Right lobe of liver (tissue), 6 donors: ENCODE data around the gene MAST4. TPM values are rescaled to one million over a fixed set of nuclear protein-coding genes. Genes with fewer than 3 reads are reported as not detected.

Experiments used
- ATAC-seq, 4 donors: fragments of 200-7000 bp; cut with Tn5 transposase; one replicate each; pipeline ENCODE4 v1.9.1; 2020; ENCODE audit warnings: mild to moderate bottlenecking in 4 of 4, moderate library complexity in 4 of 4
- DNase-seq, 3 donors: peaks; one replicate each; pipeline ENCODE4 v3.0.0-alpha.2; 2020
- H3K27ac ChIP-seq, 3 donors: fragments of 200-600 bp; one replicate each; pipeline ENCODE4 v1.8.0; 2022
- H3K27me3 ChIP-seq, 2 donors: fragments of 200-600 bp; one replicate each; pipeline ENCODE4 v1.8.0; 2022
- H3K36me3 ChIP-seq, 4 donors: fragments of 200-600 bp; sonication (generic) in 1 of 4; one replicate each; pipeline versions ENCODE4 v1.5.1 to v1.8.0; 2017 to 2022; ENCODE audit warnings: control low read depth in 1 of 4
- H3K4me1 ChIP-seq, 4 donors: fragments of 200-600 bp; sonication (generic) in 1 of 4; one replicate each; pipeline versions ENCODE4 v1.5.1 to v1.8.0; 2017 to 2022; ENCODE audit warnings: control low read depth in 1 of 4
- H3K4me3 ChIP-seq, 3 donors: fragments of 200-600 bp; one replicate each; pipeline ENCODE4 v1.8.0; 2022
- H3K9me3 ChIP-seq, 4 donors: fragments of 200-600 bp; sonication (generic) in 1 of 4; one replicate each; pipeline versions ENCODE4 v1.5.1 to v1.8.0; 2017 to 2022; ENCODE audit warnings: control low read depth in 1 of 4
- CTCF ChIP-seq, 4 donors: fragments of 200-600 bp in 3 of 4; fragments of 450-650 bp in 1 of 4; IDR thresholded peaks; one replicate each; pipeline versions ENCODE4 v1.5.1 to v1.8.0; 2016 to 2022; ENCODE audit warnings: antibody characterized with exemption in 4 of 4, mild to moderate bottlenecking in 2 of 4
- POLR2A ChIP-seq: fragments of 450-650 bp; IDR thresholded peaks from one replicate; pipeline ENCODE4 v1.6.1; 2017; ENCODE audit warnings: antibody characterized with exemption, mild to moderate bottlenecking
- WGBS: methylation state at CpG from one replicate; pipeline ENCODE4 v1.1.6; 2018; ENCODE audit warnings: low coverage, low lambda C conversion rate; ENCODE audit not compliant: insufficient coverage; ENCODE audit errors: missing lambda C conversion rate; 5-methylcytosine and 5-hydroxymethylcytosine counted together
- intact Hi-C, 2 donors: fragments of 100-400 bp; cut with DNase I; formaldehyde crosslinking; loops; one replicate each; pipeline versions ENCODE4 v1.11.2 to v1.14.1; 2022
- total RNA-seq, 6 experiments: library from RNA; depleted of rRNA in 2 of 6; stranded (reverse); fragments of >200 nt in 2 of 6; fragmentation: NEBNext Ultra II Directional in 3 of 6; extraction: Animal tissue kit (Norgen Biotek cat#: 25700) in 3 of 6; gene quantifications; one replicate each; pipeline versions ENCODE4 v1.1.0 to v1.2.4, GENCODE V29; 2016 to 2023
- donor health status: DM: no; HTN: yes; CAD: no.
- donor health status: DM: no; HTN: no; CAD: no.
- donor health status: DM: no; HTN: no; CAD: no.
- donor health status: DM: no; HTN: yes; CAD: no.
- donor health status: DM: no; HTN: yes; CAD: no.

MAST4 gene
- total RNA-seq, 6 experiments from 2014 or later, result 9.4 to 23.5 (median 13.9) TPM

GRCh38 chr5:66606713-66607112 lies 10.5 kb downstream of the MAST4 start:
- 78% methylated on average over 2 of the region's 2 CpGs for WGBS
- Histone ChIP-seq H3K9me3 (no peaks in the 10 kb centered on the region), H3K27me3 (no peaks in the 10 kb centered on the region), H3K4me1 (no peaks in the 10 kb centered on the region), H3K36me3 (no peaks in the 10 kb centered on the region), H3K4me3 (no peak overlapping the region), H3K27ac (no peak overlapping the region)
- TF ChIP-seq POLR2A, result no peak
- TF ChIP-seq CTCF (IDR thresholded peaks at IDR 0.05), result no peak
- ATAC-seq (no peak), DNase-seq (no peak)
- intact Hi-C loops, result no loop called here

GRCh38 chr5:66608501-66608900 lies 12.3 kb downstream of the MAST4 start:
- TF ChIP-seq CTCF (IDR thresholded peaks at IDR 0.05) (no peak), POLR2A (no peak)
- no peak overlapping the region for H3K4me3 ChIP-seq
- no peaks in the 10 kb centered on the region for H3K9me3 ChIP-seq
- H3K27ac ChIP-seq, result no peak overlapping the region
- H3K36me3 ChIP-seq, result no peaks in the 10 kb centered on the region
- WGBS, result 89% methylated on average over 6 of the region's 6 CpGs
- intact Hi-C loops, result no loop called here
- DNase-seq (no peak), ATAC-seq (no peak)
- no peaks in the 10 kb centered on the region for H3K4me1 ChIP-seq
- no peaks in the 10 kb centered on the region for H3K27me3 ChIP-seq

- Histone ChIP-seq H3K4me3 (no peak overlapping the region), H3K36me3 (no peaks in the 10 kb centered on the region), H3K4me1 (no peaks in the 10 kb centered on the region), H3K9me3 (no peaks in the 10 kb centered on the region), H3K27ac (no peak overlapping the region), H3K27me3 (no peaks in the 10 kb centered on the region)
- intact Hi-C loops, result no loop called here
- ATAC-seq, result no peak
- no peak for TF ChIP-seq CTCF (IDR thresholded peaks at IDR 0.05)
- no peak for TF ChIP-seq POLR2A
- DNase-seq, result no peak
Observed at GRCh38 chr5:66609615-66610014, 13.4 kb downstream of the MAST4 start.

GRCh38 chr5:66612226-66612625 lies 16.0 kb downstream of the MAST4 start:
- H3K4me1 ChIP-seq, result no peaks in the 10 kb centered on the region
- TF ChIP-seq POLR2A (no peak), CTCF (IDR thresholded peaks at IDR 0.05) (no peak)
- intact Hi-C loops, result no loop called here
- ATAC-seq (no peak), DNase-seq (no peak)
- WGBS, result 79% methylated on average over 5 of the region's 5 CpGs
- no peaks in the 10 kb centered on the region for H3K27me3 ChIP-seq
- H3K4me3 ChIP-seq, result no peak overlapping the region
- H3K27ac ChIP-seq, result no peak overlapping the region
- H3K9me3 ChIP-seq, result no peaks in the 10 kb centered on the region
- no peaks in the 10 kb centered on the region for H3K36me3 ChIP-seq

- peak; percentile 78 to 84 (median 82) for ATAC-seq
Observed at GRCh38 chr5:66615136-66615535, 18.9 kb downstream of the MAST4 start.

More at GRCh38 chr5:66615136-66615535, 18.9 kb downstream of the MAST4 start:
- intact Hi-C loops, result no loop called here
- no peaks in the 10 kb centered on the region for H3K4me1 ChIP-seq
- peak; percentile 59 to 77 (median 62) for DNase-seq
- TF ChIP-seq CTCF (IDR thresholded peaks at IDR 0.05), result no peak
- no peak for TF ChIP-seq POLR2A
- no peaks in the 10 kb centered on the region for H3K36me3 ChIP-seq
- H3K27me3 ChIP-seq, result no peaks in the 10 kb centered on the region
- no CpG with 5 or more reads among the region's 3 CpGs for WGBS
- H3K9me3 ChIP-seq, result no peaks in the 10 kb centered on the region
- no peak overlapping the region for H3K27ac ChIP-seq
- no peak overlapping the region for H3K4me3 ChIP-seq
